Panc1 (cell line): ENCODE results near the gene ACTL7A. TPM values are rescaled to one million over a fixed set of nuclear protein-coding genes. Genes with fewer than 3 reads are reported as not detected.

Experiments used
- ATAC-seq: fragments of 200-7000 bp; cut with Tn5 transposase; 2 replicates; pipeline ENCODE4 v1.9.1; 2020; ENCODE audit warnings: mild to moderate bottlenecking, moderate library complexity
- BruUV-seq: library from RNA; stranded (reverse); fragments of 400-500 nt; replicated peaks from 2 replicates; lab custom pipeline; 2021; lab: Mats Ljungman, UMichigan
- CTCF ChIA-PET: fragments of 300-600 bp; sonication (Branson Sonifier 250); formaldehyde crosslinking; loops from one replicate; lab custom pipeline; 2022; ENCODE audit warnings: antibody characterized with exemption; lab: Charles Lee
- POLR2A ChIA-PET: fragments of 300-600 bp; sonication (Branson Sonifier 250); formaldehyde crosslinking; loops from one replicate; lab custom pipeline; 2022; ENCODE audit warnings: antibody characterized with exemption; lab: Charles Lee
- DNase-seq: peaks from one replicate; pipeline ENCODE4 v3.0.0-alpha.2; 2010; ENCODE audit warnings: low read depth, low spot score
- H3K27ac ChIP-seq: 2 replicates; pipeline ENCODE4 v1.5.1; 2011; ENCODE audit warnings: mild to moderate bottlenecking, low read length, inconsistent platforms
- H3K27me3 ChIP-seq: fragments of 200-500 bp; sonication (Bioruptor generic); 2 replicates; pipeline ENCODE4 v1.6.0; 2014; ENCODE audit warnings: low read length, inconsistent platforms; ENCODE audit not compliant: control insufficient read depth, insufficient read depth
- H3K36me3 ChIP-seq: fragments of 200-500 bp; sonication (Bioruptor generic); 2 replicates; pipeline ENCODE4 v1.5.1; 2014; ENCODE audit warnings: inconsistent platforms, mild to moderate bottlenecking, low read length, moderate library complexity; ENCODE audit not compliant: control insufficient read depth, insufficient read depth
- H3K4me1 ChIP-seq: 2 replicates; pipeline ENCODE4 v1.5.1; 2011; ENCODE audit warnings: inconsistent platforms, mild to moderate bottlenecking, low read length, moderate library complexity; ENCODE audit not compliant: control insufficient read depth, insufficient read depth
- H3K4me3 ChIP-seq, 2 experiments: 2 replicates each; pipeline ENCODE4 v1.5.1; 2011 to 2012; ENCODE audit warnings: low read depth in 2 of 2, low read length in 2 of 2, mild to moderate bottlenecking in 2 of 2, inconsistent platforms in 1 of 2, moderate library complexity in 1 of 2
- H3K9me3 ChIP-seq: fragments of 200-500 bp; sonication (Bioruptor generic); 2 replicates; pipeline ENCODE4 v1.5.1; 2014; ENCODE audit warnings: low read depth, mild to moderate bottlenecking, inconsistent platforms, low read length, moderate library complexity; ENCODE audit not compliant: control insufficient read depth, insufficient read depth
- CTCF ChIP-seq: fragments of 450-650 bp; IDR thresholded peaks from 2 replicates; pipeline ENCODE4 v1.5.1; 2017; ENCODE audit warnings: mild to moderate bottlenecking
- POLR2AphosphoS5 ChIP-seq: IDR thresholded peaks from 2 replicates; pipeline ENCODE4 v1.6.1; 2012; ENCODE audit warnings: mild to moderate bottlenecking, low read depth, low read length, moderate library complexity
- REST ChIP-seq, 2 experiments: IDR thresholded peaks; 2 replicates each; pipeline ENCODE4 v1.6.1; 2011 to 2012; ENCODE audit warnings: low read depth in 2 of 2, control low read depth in 1 of 2, low read length in 1 of 2, mild to moderate bottlenecking in 1 of 2, moderate library complexity in 1 of 2; ENCODE audit not compliant: insufficient read depth in 1 of 2
- SIN3A ChIP-seq: IDR thresholded peaks from 2 replicates; pipeline ENCODE4 v1.6.1; 2012; ENCODE audit warnings: low read depth, mild to moderate bottlenecking, low read length, moderate library complexity, borderline replicate concordance; ENCODE audit not compliant: insufficient read depth
- TCF7L2 ChIP-seq: IDR thresholded peaks from 2 replicates; pipeline ENCODE4 v1.6.1; 2011; ENCODE audit warnings: mild to moderate bottlenecking, low read depth, low read length, inconsistent platforms
- in situ Hi-C: cut with HindIII; loops from 2 replicates; pipeline ENCODE4 v1.10.0; 2016; ENCODE audit warnings: low sequenced_read_pairs, low pct_unique_long_range_greater_than_20kb
- intact Hi-C: fragments of 100-400 bp; cut with micrococcal nuclease; formaldehyde crosslinking; loops from one replicate; pipeline ENCODE4 v1.10.0; 2022; ENCODE audit not compliant: unreplicated experiment
- total RNA-seq: library from RNA; stranded (reverse); gene quantifications from one replicate; pipeline ENCODE4 v1.2.1, GENCODE V29; 2021; ENCODE audit not compliant: unreplicated experiment

Gene ACTL7A
- total RNA-seq, 1 experiment from 2014 or later, result not detected

GRCh38 chr9:108910914-108911313 is 48.8 kb downstream of the ACTL7A start:
- in situ Hi-C loops (no loop called here), intact Hi-C loops (no loop called here)
- ATAC-seq, result no peak
- Histone ChIP-seq H3K4me3 (no peak overlapping the region), H3K36me3 (peaks cover 5% of the 10 kb centered on the region), H3K27ac (no peak overlapping the region), H3K27me3 (no peaks in the 10 kb centered on the region), H3K9me3 (no peaks in the 10 kb centered on the region), H3K4me1 (no peaks in the 10 kb centered on the region)
- ChIA-PET POLR2A (no interaction called here), CTCF (no interaction called here)
- TF ChIP-seq TCF7L2, result no peak
- TF ChIP-seq REST (IDR thresholded peaks at IDR 0.05; ENCODE audit: insufficient read depth in 1 of 2, low read depth in 2 of 2, low read length in 1 of 2), result no peak
- DNase-seq, result no peak
- BruUV-seq, result no TSS peak

GRCh38 chr9:108911820-108912219 is 49.8 kb downstream of the ACTL7A start:
- H3K4me3 ChIP-seq, result no peak overlapping the region
- no peaks in the 10 kb centered on the region for H3K4me1 ChIP-seq
- CTCF ChIA-PET, result no interaction called here
- intact Hi-C loops, result no loop called here
- no peaks in the 10 kb centered on the region for H3K27me3 ChIP-seq
- H3K27ac ChIP-seq, result no peak overlapping the region
- no peak for ATAC-seq
- TF ChIP-seq REST (IDR thresholded peaks at IDR 0.05; ENCODE audit: insufficient read depth in 1 of 2, low read depth in 2 of 2, low read length in 1 of 2) (no peak), POLR2AphosphoS5 (no peak), CTCF (no peak), SIN3A (no peak), TCF7L2 (no peak)
- H3K36me3 ChIP-seq, result peaks cover 5% of the 10 kb centered on the region
- in situ Hi-C loops, result no loop called here
- BruUV-seq, result no TSS peak
- POLR2A ChIA-PET, result no interaction called here
- no peaks in the 10 kb centered on the region for H3K9me3 ChIP-seq
- DNase-seq, result no peak

Other genes starting within 250 kb of the ACTL7A start
- not detected for gene ACTL7B, start 6.3 kb upstream of the ACTL7A start, total RNA-seq
- 17.1 TPM for gene ELP1, start 71.9 kb downstream of the ACTL7A start, total RNA-seq
- 6.4 TPM for gene ABITRAM, start 72.1 kb downstream of the ACTL7A start, total RNA-seq
- 79.8 TPM for gene CTNNAL1, start 151.2 kb downstream of the ACTL7A start, total RNA-seq